ENCODE results near the gene NCAPH2. TPM values are rescaled to one million over a fixed set of nuclear protein-coding genes. Genes with fewer than 3 reads are reported as not detected.

The NCAPH2 gene
- total and polyA plus RNA-seq, 2 of the 8 experiments (the other 6 are each of a cell fraction or from before 2014, with no cell fraction given) = 62.2 to 81.6 TPM

DNA sequence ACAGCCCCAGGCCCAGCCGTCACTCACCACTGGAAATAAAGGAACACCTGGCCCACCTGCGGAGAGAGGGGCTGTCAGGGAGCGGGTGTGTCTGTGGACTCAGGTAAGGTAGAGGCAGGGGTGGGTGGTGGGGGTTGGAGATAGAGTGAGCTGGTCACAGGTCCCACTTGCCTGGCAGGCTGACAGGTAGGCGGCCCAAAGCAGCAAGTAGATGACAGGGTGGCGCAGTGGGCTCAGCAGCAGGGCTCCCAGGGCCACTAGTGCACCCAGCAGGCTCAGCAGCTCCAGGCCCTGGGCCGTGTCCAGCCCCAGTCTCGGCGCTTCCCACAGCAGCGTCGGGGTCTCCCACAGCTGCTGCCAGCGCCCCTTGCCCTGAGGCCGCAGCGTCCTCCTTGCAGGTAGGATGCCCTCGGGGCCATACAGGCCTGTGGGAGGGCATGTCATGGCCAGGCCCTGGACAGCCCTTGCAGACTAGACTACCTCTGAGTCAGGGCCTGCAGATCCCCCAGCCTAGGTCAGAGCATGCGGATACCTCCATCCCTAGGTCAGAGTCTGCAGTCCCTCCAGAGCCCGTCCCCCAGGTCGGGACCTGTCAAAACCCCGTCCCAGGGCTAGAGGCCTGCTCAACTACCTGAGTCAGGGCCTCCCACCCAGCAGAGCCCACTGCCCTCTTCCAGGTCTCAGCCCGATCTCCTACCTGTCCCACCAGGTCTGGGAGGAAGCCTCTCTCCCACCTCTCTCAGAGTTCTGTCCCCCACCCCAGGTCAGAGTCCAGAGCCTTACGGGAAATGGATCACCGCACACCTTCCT is 1.2 kb upstream of the NCAPH2 start (continued):
- TF ChIP-seq CHD7 (IDR thresholded peaks at IDR 0.05; ENCODE audit: insufficient replicate concordance, low read length) = no peak
- TF ChIP-seq SIX5 (IDR thresholded peaks at IDR 0.05; ENCODE audit: low read depth, low read length) = no peak
- TF ChIP-seq PHF8 (conservative IDR thresholded peaks at IDR 0.05; ENCODE audit: low read depth, low read length) = no peak
- no peak for TF ChIP-seq HDAC2 (IDR thresholded peaks at IDR 0.05; ENCODE audit: borderline replicate concordance in 1 of 2, low read depth in 2 of 2, low read length in 2 of 2)
- TF ChIP-seq, protein P1, sequence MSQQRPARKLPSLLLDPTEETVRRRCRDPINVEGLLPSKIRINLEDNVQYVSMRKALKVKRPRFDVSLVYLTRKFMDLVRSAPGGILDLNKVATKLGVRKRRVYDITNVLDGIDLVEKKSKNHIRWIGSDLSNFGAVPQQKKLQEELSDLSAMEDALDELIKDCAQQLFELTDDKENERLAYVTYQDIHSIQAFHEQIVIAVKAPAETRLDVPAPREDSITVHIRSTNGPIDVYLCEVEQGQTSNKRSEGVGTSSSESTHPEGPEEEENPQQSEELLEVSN (IDR thresholded peaks at IDR 0.05) = no peak
- TF ChIP-seq YY1 (IDR thresholded peaks at IDR 0.05; ENCODE audit: low read depth, low read length) = no peak
- TF ChIP-seq MAFK (IDR thresholded peaks at IDR 0.05; ENCODE audit: low read depth, low read length) = no peak
- TF ChIP-seq CHD2 (IDR thresholded peaks at IDR 0.05; ENCODE audit: low read length) = no peak
- no peak for TF ChIP-seq POU5F1 (IDR thresholded peaks at IDR 0.05; ENCODE audit: low read depth, low read length)

Measured in H1 (cell line).